HG03095 (cell line): ENCODE data around the gene SEL1L2.

Experiments
- ATAC-seq: cut with Tn5 transposase; IDR thresholded peaks from one replicate; pipeline ENCODE4 v1.9.1; 2021; ENCODE audit warnings: moderate library complexity; ENCODE audit not compliant: unreplicated experiment

SEL1L2 gene

GRCh38 chr20:13930281-13930680 is 60.1 kb downstream of the SEL1L2 start:
- no peak for ATAC-seq

GRCh38 chr20:13929836-13930235 is 60.6 kb downstream of the SEL1L2 start:
- ATAC-seq: no peak

- no peak for ATAC-seq
Measured at GRCh38 chr20:13928901-13929300, 61.5 kb downstream of the SEL1L2 start.

GRCh38 chr20:13927171-13927570 is 63.2 kb downstream of the SEL1L2 start:
- no peak for ATAC-seq

GRCh38 chr20:13922241-13922640 is 68.2 kb downstream of the SEL1L2 start:
- no peak for ATAC-seq

- no peak for ATAC-seq
Measured at GRCh38 chr20:13915284-13915683, 75.1 kb downstream of the SEL1L2 start.

- no peak for ATAC-seq
Measured at GRCh38 chr20:13913572-13913971, 76.8 kb downstream of the SEL1L2 start.

- ATAC-seq: no peak
Measured at GRCh38 chr20:13913131-13913530, 77.3 kb downstream of the SEL1L2 start.

- no peak for ATAC-seq
Measured at GRCh38 chr20:13910492-13910891, 79.9 kb downstream of the SEL1L2 start.

- ATAC-seq: no peak
Measured at GRCh38 chr20:13909067-13909466, 81.3 kb downstream of the SEL1L2 start.

GRCh38 chr20:13904766-13905165 is 85.6 kb downstream of the SEL1L2 start:
- ATAC-seq: no peak

GRCh38 chr20:13900496-13900895 is 89.9 kb downstream of the SEL1L2 start:
- ATAC-seq: no peak

GRCh38 chr20:13898012-13898612 is 92.3 kb downstream of the SEL1L2 start:
- no peak for ATAC-seq

GRCh38 chr20:13891575-13891974 is 98.8 kb downstream of the SEL1L2 start:
- ATAC-seq: no peak

GRCh38 chr20:13884803-13885202 is 105.6 kb downstream of the SEL1L2 start:
- no peak for ATAC-seq

- ATAC-seq: no peak
Measured at GRCh38 chr20:13883425-13883824, 107.0 kb downstream of the SEL1L2 start.

- ATAC-seq: no peak
Measured at GRCh38 chr20:13878566-13878965, 111.8 kb downstream of the SEL1L2 start.

- ATAC-seq: no peak
Measured at GRCh38 chr20:13877793-13878192, 112.6 kb downstream of the SEL1L2 start.

- ATAC-seq: no peak
Measured at GRCh38 chr20:13875265-13875811, 115.1 kb downstream of the SEL1L2 start.

- no peak for ATAC-seq
Measured at GRCh38 chr20:13874394-13875157, 115.8 kb downstream of the SEL1L2 start.

- no peak for ATAC-seq
Measured at GRCh38 chr20:13873831-13874230, 116.6 kb downstream of the SEL1L2 start.

- ATAC-seq: no peak
Measured at GRCh38 chr20:13870170-13870748, 120.2 kb downstream of the SEL1L2 start.
